Activated CD8-positive, alpha-beta memory T cell treated with anti-CD3 and anti-CD28 coated beads, Interleukin-2, amount 50 U/mL, for 24 hours (primary cell): ENCODE measurements around the gene TGFB3.

Experiments used
- DNase-seq: peaks from one replicate; pipeline ENCODE4 v3.0.0-alpha.2; 2020; ENCODE audit errors: extremely low read depth

Gene TGFB3

DNA sequence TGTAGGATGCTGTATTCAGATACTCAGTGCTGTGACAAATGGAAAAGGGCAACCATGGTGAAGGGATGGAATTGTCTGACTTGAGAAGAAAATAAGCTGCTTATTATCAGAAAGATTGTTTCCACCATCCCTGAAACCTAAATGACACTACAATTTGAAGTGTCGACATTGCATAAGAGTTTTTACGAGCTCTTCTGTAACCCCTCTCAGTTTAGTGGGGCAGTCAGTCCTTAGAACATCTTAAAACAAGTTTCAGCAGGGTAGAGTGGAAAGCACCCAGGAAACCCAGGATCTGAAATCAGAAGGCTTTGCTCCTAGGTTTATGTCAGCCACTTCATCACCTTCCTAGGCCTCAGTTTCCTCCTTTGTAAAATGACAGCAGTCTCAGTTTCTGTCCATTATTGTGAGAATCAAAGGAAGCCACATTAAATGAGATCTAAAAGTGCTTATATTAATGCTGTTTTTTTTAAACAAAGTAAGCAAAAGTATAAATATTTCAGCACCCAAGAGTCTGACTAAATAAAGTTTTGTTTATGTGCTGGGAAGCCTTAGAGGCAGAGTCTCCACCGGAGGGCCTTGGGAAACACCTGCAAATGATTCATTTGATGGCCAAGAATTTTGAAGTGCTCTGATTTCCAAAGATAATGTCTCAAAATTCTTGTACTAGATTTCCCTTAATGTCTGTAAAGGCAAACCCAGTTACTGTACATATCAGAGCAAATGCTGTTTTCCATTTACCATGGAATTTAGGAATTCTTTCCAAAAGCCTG is 5.6 kb upstream of the TGFB3 start:
- DNase-seq: no peak

DNA sequence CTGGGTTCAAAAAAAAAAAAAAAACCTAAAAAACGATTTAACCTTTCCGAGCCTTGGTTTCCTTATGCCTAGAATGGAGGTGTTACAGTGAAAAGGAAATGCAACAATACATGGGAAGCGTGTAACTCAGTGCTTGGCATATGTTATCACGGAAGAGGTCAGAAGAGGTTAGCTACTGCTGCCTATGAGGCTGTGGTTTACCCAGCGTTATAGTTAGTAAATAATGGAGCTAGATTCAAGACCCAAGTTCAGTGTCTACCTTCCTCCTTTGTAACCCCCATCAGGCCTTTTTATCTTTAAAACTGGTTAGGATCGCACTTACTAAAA is 4.6 kb upstream of the TGFB3 start:
- no peak for DNase-seq

GRCh38 chr14:75985618-75986438 is 4.0 kb upstream of the TGFB3 start, which contains the start of gene IFT43:
Gene IFT43, plus strand, starts transcription at chr14:75985763. Its CDS starts 24 bp downstream, at chr14:75985787.
- peak; percentile 88 for DNase-seq

- no peak for DNase-seq
Measured at GRCh38 chr14:75984674-75985073, 2.9 kb upstream of the TGFB3 start.

DNA sequence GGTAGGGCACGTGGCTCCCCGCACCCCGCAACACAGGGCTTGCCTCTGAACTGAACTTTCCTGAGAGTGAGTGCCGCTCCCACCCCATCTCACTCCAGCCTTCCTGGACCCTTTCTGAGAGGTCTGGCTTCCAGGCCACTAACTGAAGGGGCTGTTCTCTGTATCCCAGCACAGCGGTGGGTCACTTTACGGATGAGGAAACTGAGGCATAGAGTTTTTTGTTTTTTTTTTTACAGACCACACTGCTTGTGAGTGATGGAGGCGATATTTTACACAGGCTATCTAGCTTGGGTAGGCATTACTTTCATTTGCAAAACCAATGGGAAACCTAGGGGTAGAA is 1.2 kb upstream of the TGFB3 start:
- DNase-seq: no peak

DNA sequence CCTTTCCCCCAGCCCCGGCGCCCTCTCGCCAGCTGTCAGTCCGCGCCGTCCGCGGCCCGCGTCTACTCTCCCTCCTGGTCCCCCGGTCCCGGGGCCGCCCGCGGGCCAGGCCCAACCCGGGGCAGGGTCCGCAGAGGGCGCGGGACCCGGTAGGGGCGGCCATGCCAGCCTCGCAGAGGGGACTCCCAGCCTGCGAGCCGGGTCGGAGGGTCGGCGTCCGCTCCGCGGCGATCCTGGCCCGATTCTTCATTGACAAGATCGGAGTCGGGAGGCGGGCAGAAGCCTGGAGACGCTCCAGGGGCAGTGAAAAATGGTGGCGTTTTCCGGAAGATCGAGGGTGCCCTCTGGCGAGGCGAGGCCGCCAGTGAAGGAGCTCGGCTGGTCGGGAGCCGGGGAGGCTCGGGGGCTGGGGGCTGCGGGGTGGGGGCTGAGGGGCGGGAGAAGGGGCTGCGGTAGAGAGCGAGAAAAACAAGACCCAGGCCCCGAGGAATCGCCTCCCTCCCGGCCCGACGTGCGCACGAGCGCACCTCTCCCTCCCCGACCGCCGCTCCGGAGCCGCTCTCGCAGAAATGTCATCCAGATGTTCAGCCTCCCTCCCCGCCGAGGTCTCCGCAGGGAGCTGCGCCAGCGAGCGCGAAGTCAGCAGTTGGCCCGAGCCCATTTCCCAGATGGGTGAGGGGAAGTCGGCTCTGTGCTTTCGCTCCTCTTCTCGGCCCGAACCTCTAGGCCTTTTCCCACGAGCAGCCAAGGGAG is 647 bp upstream of the TGFB3 start:
- DNase-seq: peak; percentile 40

DNA sequence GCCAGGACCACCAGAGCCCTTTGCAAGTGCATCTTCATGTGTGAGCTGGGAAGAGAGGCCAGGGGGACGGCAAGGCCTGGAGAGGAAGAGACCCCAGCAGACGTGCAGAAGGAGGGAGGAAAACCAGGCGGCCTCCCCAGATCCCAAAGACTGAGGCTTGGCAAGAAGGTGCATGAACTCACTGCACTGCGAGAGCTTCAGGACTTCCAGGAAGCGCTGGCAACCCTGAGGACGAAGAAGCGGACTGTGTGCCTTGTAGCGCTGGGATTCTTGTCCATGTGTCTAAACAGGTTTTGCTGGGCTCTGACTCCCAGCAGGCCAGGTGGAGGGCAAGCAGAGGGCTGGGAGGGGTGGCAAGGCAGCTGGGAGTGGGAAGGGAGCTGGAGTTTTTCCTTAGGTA is 939 bp downstream of the TGFB3 start:
- no peak for DNase-seq

- no peak for DNase-seq
Measured at GRCh38 chr14:75979648-75980565, 1.9 kb downstream of the TGFB3 start.

- DNase-seq: no peak
Measured at GRCh38 chr14:75979071-75979571, 2.7 kb downstream of the TGFB3 start.

DNA sequence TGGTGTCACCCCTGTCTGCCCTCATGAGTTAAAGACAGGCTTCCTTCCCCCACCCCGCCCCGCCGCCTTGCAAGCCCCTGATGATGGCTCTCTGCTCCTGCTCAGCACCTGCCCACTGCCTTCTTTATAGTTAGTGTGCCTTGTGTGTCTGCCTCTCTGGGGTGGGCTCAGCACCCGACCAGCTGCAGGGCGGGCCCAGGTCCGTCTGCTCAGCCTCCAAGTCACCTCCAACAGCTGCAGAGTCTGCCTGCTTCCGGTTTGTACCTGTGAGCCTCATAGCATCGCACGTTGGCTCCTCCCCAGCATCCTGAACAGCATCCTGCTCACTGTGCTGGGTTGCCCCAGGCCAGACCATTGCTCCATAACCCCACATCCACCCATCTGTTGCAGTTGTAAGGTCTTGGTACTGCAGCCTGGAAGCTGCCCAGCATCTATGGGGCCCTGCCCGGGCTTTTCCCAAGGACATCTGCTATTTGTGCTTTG is 3.5 kb downstream of the TGFB3 start:
- no peak for DNase-seq

DNA sequence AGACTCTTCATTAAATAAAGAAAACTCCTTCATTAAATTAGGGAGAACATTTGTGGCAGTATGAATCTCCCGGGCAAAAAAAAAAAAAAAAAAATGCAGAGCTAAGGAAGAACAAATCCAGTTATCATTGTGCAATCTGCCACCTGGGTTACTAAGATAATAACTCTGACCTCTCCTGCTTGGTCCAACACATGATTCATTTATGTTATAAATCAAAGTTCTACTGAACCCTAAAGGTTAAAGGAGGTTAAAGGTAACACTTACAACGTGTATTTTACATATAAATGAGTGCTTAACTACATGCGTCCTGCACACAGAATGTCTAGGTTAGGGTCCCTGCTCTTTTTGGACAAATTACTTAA is 4.2 kb downstream of the TGFB3 start:
- DNase-seq: no peak

- DNase-seq: no peak
Measured at GRCh38 chr14:75976826-75977581, 4.8 kb downstream of the TGFB3 start.

DNA sequence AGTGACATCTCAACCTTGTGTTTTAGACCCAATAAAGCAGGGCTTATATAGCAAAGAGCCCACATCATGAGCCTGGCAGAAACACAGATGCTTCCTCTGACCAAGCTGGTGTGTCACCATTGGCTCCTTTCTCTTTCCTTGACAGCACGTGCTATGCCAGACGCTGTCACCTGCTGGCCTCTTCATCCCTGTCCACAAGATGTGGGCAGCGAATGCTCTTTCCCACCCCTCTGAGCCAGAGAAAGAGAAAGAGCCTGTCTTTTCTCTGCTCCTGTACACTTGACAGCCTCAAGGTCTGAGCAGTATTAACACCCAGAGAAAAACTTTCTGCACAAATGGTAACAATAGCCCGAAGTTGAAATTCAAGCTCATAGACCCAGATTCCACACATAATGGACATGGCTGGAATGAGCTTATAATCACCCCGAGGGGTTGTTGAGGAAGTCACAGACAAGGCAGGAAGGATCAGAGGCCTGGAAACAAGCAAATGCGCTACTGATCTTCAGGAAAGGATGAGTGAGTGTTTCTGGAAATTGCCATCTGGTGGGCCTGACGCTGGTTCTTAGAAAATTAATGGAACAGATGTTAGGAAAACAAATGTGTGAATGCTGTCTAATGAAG is 8.9 kb downstream of the TGFB3 start:
- no peak for DNase-seq

DNA sequence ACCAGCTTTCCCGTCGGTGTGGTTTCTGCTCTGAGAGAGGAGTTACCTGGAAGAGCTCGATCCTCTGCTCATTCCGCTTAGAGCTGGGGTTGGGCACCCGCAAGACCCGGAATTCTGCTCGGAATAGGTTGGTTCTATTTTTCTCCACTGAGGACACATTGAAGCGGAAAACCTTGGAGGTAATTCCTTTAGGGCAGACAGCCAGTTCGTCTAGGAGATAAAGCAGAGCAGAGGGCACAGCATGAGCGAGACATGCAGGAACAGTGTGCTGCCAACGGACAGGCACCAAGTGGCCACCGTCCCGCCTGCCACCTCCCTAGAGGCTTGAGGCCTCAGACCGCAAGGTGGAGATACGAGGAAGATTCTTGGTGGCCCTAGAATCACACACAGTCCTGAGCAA is 10.3 kb downstream of the TGFB3 start:
- no peak for DNase-seq

DNA sequence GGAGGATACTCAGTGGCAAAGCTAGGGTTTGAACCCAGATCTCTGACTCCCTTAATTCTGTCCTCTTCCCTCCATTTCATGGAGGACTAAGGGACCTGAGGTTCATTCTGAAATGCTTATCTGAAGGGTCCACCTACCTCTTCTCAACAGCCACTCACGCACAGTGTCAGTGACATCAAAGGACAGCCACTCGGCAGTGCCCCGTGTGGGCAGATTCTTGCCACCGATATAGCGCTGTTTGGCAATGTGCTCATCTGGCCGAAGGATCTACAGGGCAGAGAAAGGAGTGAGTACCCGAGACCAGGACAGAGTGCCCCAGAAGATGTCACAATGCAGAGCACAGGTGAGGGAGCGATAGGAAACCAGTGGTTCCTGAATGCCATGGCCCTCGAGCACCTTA is 10.8 kb downstream of the TGFB3 start:
- no peak for DNase-seq

- no peak for DNase-seq
Measured at GRCh38 chr14:75969891-75970290, 11.9 kb downstream of the TGFB3 start.

DNA sequence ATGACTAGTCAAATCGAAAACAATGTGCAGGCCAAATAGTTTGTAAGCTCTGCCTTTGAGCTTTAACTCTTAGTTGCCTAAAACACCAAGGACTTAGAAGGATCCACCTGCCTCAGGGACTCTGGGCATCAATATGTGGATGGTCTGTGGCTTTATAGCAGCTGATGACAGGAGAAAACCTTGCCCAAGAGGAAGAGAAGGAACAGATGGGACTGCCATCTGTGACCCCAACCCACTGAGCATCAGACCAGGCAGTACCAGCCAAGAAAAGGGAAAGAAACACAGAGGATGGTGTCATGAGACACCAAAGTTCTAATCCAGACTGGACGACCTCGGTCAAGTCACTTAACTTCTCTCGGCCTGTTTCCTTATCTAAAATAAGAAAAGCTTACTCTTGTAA is 12.7 kb downstream of the TGFB3 start:
- no peak for DNase-seq

- DNase-seq: no peak
Measured at GRCh38 chr14:75968456-75968855, 13.3 kb downstream of the TGFB3 start.

- DNase-seq: no peak
Measured at GRCh38 chr14:75967866-75968265, 13.9 kb downstream of the TGFB3 start.

- no peak for DNase-seq
Measured at GRCh38 chr14:75961662-75962061, 20.1 kb downstream of the TGFB3 start.
